ENCODE measurements around the gene KDM5B. TPM values are rescaled to one million over a fixed set of nuclear protein-coding genes. Genes with fewer than 3 reads are reported as not detected.

Gene KDM5B
- total RNA-seq, 1 experiment from 2014 or later, result 62.7 TPM

GRCh38 chr1:202804126-202804525, 4.1 kb downstream of the KDM5B start:
- Mint-ChIP-seq H3K36me3 (ENCODE audit: insufficient read depth, unreplicated experiment) (no peaks in the 10 kb centered on the region), H3K27me3 (ENCODE audit: insufficient read depth, unreplicated experiment) (no peaks in the 10 kb centered on the region), H3K9me3 (ENCODE audit: unreplicated experiment) (no peaks in the 10 kb centered on the region), H3K4me1 (ENCODE audit: low read depth, unreplicated experiment) (peaks cover 15% of the 10 kb centered on the region), H3K27ac (ENCODE audit: unreplicated experiment) (no peak overlapping the region), H3K4me3 (ENCODE audit: unreplicated experiment) (no peak overlapping the region)
- Histone ChIP-seq H3K4me3 (ENCODE audit: low read depth, low read length) (no peak overlapping the region), H3K9me3 (no peaks in the 10 kb centered on the region), H3K4me1 (peaks cover 9% of the 10 kb centered on the region), H3K36me3 (ENCODE audit: control insufficient read depth, insufficient read depth, low read length) (no peaks in the 10 kb centered on the region), H3K27me3 (replicated peaks; ENCODE audit: control insufficient read depth, insufficient read depth, low read length) (no peaks in the 10 kb centered on the region)
- intact Hi-C loops (cut with micrococcal nuclease; ENCODE audit: unreplicated experiment), result no loop called here
- TF ChIP-seq CTCF (IDR thresholded peaks at IDR 0.05; ENCODE audit: insufficient read depth in 1 of 2, low read depth in 1 of 2, low read length in 1 of 2, severe bottlenecking in 1 of 2, unreplicated experiment in 1 of 2), result no peak
- POLR2A ChIA-PET, result no interaction called here
- no TSS peak for BruUV-seq (replicated peaks)
- CTCF ChIA-PET, result interaction anchor here (0.6 kb wide), 1 partner anchor 121 kb away, joined by 3 read pairs; no protein-coding TSS in a partner anchor
- no peak for DNase-seq

GRCh38 chr1:202802998-202803932, 5.0 kb downstream of the KDM5B start:
- CTCF ChIA-PET, result interaction anchor here (0.6 kb wide), 1 partner anchor 122 kb away, joined by 3 read pairs; no protein-coding TSS in a partner anchor
- H3K4me1 ChIP-seq, result peaks cover 4% of the 10 kb centered on the region
- Mint-ChIP-seq H3K4me3 (ENCODE audit: unreplicated experiment) (no peak overlapping the region), H3K36me3 (ENCODE audit: insufficient read depth, unreplicated experiment) (no peaks in the 10 kb centered on the region), H3K4me1 (ENCODE audit: low read depth, unreplicated experiment) (peaks cover 7% of the 10 kb centered on the region), H3K27me3 (ENCODE audit: insufficient read depth, unreplicated experiment) (no peaks in the 10 kb centered on the region), H3K9me3 (ENCODE audit: unreplicated experiment) (no peaks in the 10 kb centered on the region), H3K27ac (ENCODE audit: unreplicated experiment) (no peak overlapping the region)
- no peaks in the 10 kb centered on the region for H3K9me3 ChIP-seq
- POLR2A ChIA-PET, result interaction anchor here (0.6 kb wide), 1 partner anchor 471 kb away, joined by 4 read pairs; no protein-coding TSS in a partner anchor
- no TSS peak for BruUV-seq (replicated peaks)
- intact Hi-C loops (cut with micrococcal nuclease; ENCODE audit: unreplicated experiment), result no loop called here
- no peaks in the 10 kb centered on the region for H3K36me3 ChIP-seq (ENCODE audit: control insufficient read depth, insufficient read depth, low read length)
- no peak overlapping the region for H3K4me3 ChIP-seq (ENCODE audit: low read depth, low read length)
- no peaks in the 10 kb centered on the region for H3K27me3 ChIP-seq (replicated peaks; ENCODE audit: control insufficient read depth, insufficient read depth, low read length)
- no peak for TF ChIP-seq CTCF (IDR thresholded peaks at IDR 0.05; ENCODE audit: insufficient read depth in 1 of 2, low read depth in 1 of 2, low read length in 1 of 2, severe bottlenecking in 1 of 2, unreplicated experiment in 1 of 2)
- DNase-seq, result no peak

GRCh38 chr1:202802034-202802433, 6.2 kb downstream of the KDM5B start:
- H3K4me1 ChIP-seq, result peaks cover 4% of the 10 kb centered on the region
- no peaks in the 10 kb centered on the region for H3K27me3 ChIP-seq (replicated peaks; ENCODE audit: control insufficient read depth, insufficient read depth, low read length)
- Mint-ChIP-seq H3K9me3 (ENCODE audit: unreplicated experiment) (no peaks in the 10 kb centered on the region), H3K4me3 (ENCODE audit: unreplicated experiment) (no peak overlapping the region), H3K4me1 (ENCODE audit: low read depth, unreplicated experiment) (peaks cover 6% of the 10 kb centered on the region), H3K36me3 (ENCODE audit: insufficient read depth, unreplicated experiment) (peaks cover 4% of the 10 kb centered on the region), H3K27me3 (ENCODE audit: insufficient read depth, unreplicated experiment) (no peaks in the 10 kb centered on the region), H3K27ac (ENCODE audit: unreplicated experiment) (no peak overlapping the region)
- intact Hi-C loops (cut with micrococcal nuclease; ENCODE audit: unreplicated experiment), result no loop called here
- TF ChIP-seq CTCF (IDR thresholded peaks at IDR 0.05; ENCODE audit: insufficient read depth in 1 of 2, low read depth in 1 of 2, low read length in 1 of 2, severe bottlenecking in 1 of 2, unreplicated experiment in 1 of 2), result no peak
- ChIA-PET POLR2A (no interaction called here), CTCF (no interaction called here)
- H3K9me3 ChIP-seq, result no peaks in the 10 kb centered on the region
- no peak for DNase-seq
- no peaks in the 10 kb centered on the region for H3K36me3 ChIP-seq (ENCODE audit: control insufficient read depth, insufficient read depth, low read length)
- BruUV-seq (replicated peaks), result no TSS peak
- no peak overlapping the region for H3K4me3 ChIP-seq (ENCODE audit: low read depth, low read length)
